Central memory CD4-positive, alpha-beta T cell (primary cell): Measurements from ENCODE around the gene KCNAB1.

Experiments
- DNase-seq: peaks from one replicate; pipeline ENCODE4 v3.0.0; 2022

The KCNAB1 gene

GRCh38 chr3:156582532-156583183 lies 462.3 kb downstream of the KCNAB1 start:
- no peak for DNase-seq

- DNase-seq: no peak
Measured at GRCh38 chr3:156583469-156583868, 463.1 kb downstream of the KCNAB1 start.

GRCh38 chr3:156586905-156587759 lies 466.8 kb downstream of the KCNAB1 start:
- no peak for DNase-seq

- DNase-seq: no peak
Measured at GRCh38 chr3:156587760-156588069, 467.3 kb downstream of the KCNAB1 start.
